RWPE2 (cell line): Measurements from ENCODE around the gene RPTOR.

Experiments
- ATAC-seq: fragments of 200-7000 bp; cut with Tn5 transposase; 3 replicates; pipeline ENCODE4 v1.9.1; 2021; ENCODE audit warnings: low read depth
- DNase-seq: peaks from one replicate; pipeline ENCODE4 v3.0.0-alpha.2; 2020; ENCODE audit warnings: low spot score
- H3K27ac ChIP-seq: fragments of 450-650 bp; 2 replicates; pipeline ENCODE4 v1.5.1; 2017; ENCODE audit warnings: mild to moderate bottlenecking; ENCODE audit not compliant: poor library complexity, severe bottlenecking
- H3K27me3 ChIP-seq: fragments of 250-450 bp; sonication (Bioruptor Pico); 2 replicates; pipeline ENCODE4 v1.5.1; 2021; ENCODE audit warnings: mild to moderate bottlenecking, moderate library complexity; ENCODE audit not compliant: insufficient read depth, poor library complexity, severe bottlenecking
- H3K36me3 ChIP-seq: fragments of 250-450 bp; sonication (Bioruptor Pico); 2 replicates; pipeline ENCODE4 v1.5.1; 2020; ENCODE audit warnings: low read depth, mild to moderate bottlenecking, moderate library complexity
- H3K4me1 ChIP-seq: fragments of 250-450 bp; sonication (Bioruptor Pico); 2 replicates; pipeline ENCODE4 v1.5.1; 2021; ENCODE audit warnings: mild to moderate bottlenecking, moderate library complexity; ENCODE audit not compliant: insufficient read depth, poor library complexity, severe bottlenecking
- H3K4me3 ChIP-seq: fragments of 250-450 bp; sonication (Bioruptor Pico); 2 replicates; pipeline ENCODE4 v1.5.1; 2021; ENCODE audit warnings: mild to moderate bottlenecking, moderate library complexity; ENCODE audit not compliant: severe bottlenecking
- H3K9me3 ChIP-seq: fragments of 250-450 bp; sonication (Bioruptor Pico); 2 replicates; pipeline ENCODE4 v1.5.1; 2021; ENCODE audit warnings: mild to moderate bottlenecking, moderate library complexity; ENCODE audit not compliant: severe bottlenecking
- CTCF ChIP-seq: fragments of 450-650 bp; IDR thresholded peaks from one replicate; pipeline ENCODE4 v1.5.1; 2017; ENCODE audit warnings: mild to moderate bottlenecking, moderate library complexity; ENCODE audit not compliant: poor library complexity, severe bottlenecking

RPTOR gene

GRCh38 chr17:80883831-80884735, 339.4 kb downstream of the RPTOR start:
- Histone ChIP-seq H3K9me3 (no peaks in the 10 kb centered on the region), H3K4me3 (no peak overlapping the region), H3K27me3 (no peaks in the 10 kb centered on the region), H3K36me3 (peaks cover 39% of the 10 kb centered on the region), H3K27ac (no peak overlapping the region), H3K4me1 (no peaks in the 10 kb centered on the region)
- ATAC-seq (no peak), DNase-seq (peak; percentile 67)
- no peak for TF ChIP-seq CTCF

GRCh38 chr17:80884811-80885210, 340.2 kb downstream of the RPTOR start:
- H3K27ac ChIP-seq = no peak overlapping the region
- no peaks in the 10 kb centered on the region for H3K27me3 ChIP-seq
- no peak for TF ChIP-seq CTCF
- no peaks in the 10 kb centered on the region for H3K9me3 ChIP-seq
- DNase-seq (peak; percentile 66), ATAC-seq (no peak)
- H3K4me3 ChIP-seq = no peak overlapping the region
- no peaks in the 10 kb centered on the region for H3K4me1 ChIP-seq
- H3K36me3 ChIP-seq = peaks cover 38% of the 10 kb centered on the region

- Histone ChIP-seq H3K27ac (no peak overlapping the region), H3K4me1 (peaks cover 8% of the 10 kb centered on the region), H3K27me3 (no peaks in the 10 kb centered on the region), H3K36me3 (peaks cover 27% of the 10 kb centered on the region), H3K4me3 (no peak overlapping the region), H3K9me3 (no peaks in the 10 kb centered on the region)
- DNase-seq (peak; percentile 48), ATAC-seq (no peak)
- no peak for TF ChIP-seq CTCF
These were observed 341.4 kb downstream of the RPTOR start for GRCh38 chr17:80885947-80886582.

- DNase-seq = peak; percentile 66
These were observed 342.3 kb downstream of the RPTOR start for GRCh38 chr17:80886641-80887573.

More at GRCh38 chr17:80886641-80887573, 342.3 kb downstream of the RPTOR start:
- Histone ChIP-seq H3K4me3 (no peak overlapping the region), H3K4me1 (peaks cover 16% of the 10 kb centered on the region), H3K36me3 (peaks cover 24% of the 10 kb centered on the region), H3K9me3 (no peaks in the 10 kb centered on the region), H3K27ac (no peak overlapping the region), H3K27me3 (no peaks in the 10 kb centered on the region)
- ATAC-seq = no peak
- TF ChIP-seq CTCF = no peak
